Spinal cord (tissue), 10 donors: ENCODE data around the gene ANKRD11. TPM values are rescaled to one million over a fixed set of nuclear protein-coding genes. Genes with fewer than 3 reads are reported as not detected.

Experiments
- DNase-seq, 6 donors: peaks; one replicate each; pipeline versions ENCODE4 v3.0.0 to v3.0.0-alpha.2; 2013 to 2015; ENCODE audit warnings: low spot score in 6 of 6, low read depth in 4 of 6
- H3K27ac ChIP-seq: one replicate; pipeline ENCODE4 v1.5.1; 2013; ENCODE audit warnings: low read depth, low read length, control low read depth
- H3K27me3 ChIP-seq: one replicate; pipeline ENCODE4 v1.6.1; 2013; ENCODE audit warnings: low read length; ENCODE audit not compliant: control insufficient read depth, insufficient read depth
- H3K36me3 ChIP-seq: one replicate; pipeline ENCODE4 v1.6.1; 2013; ENCODE audit warnings: low read length; ENCODE audit not compliant: control insufficient read depth, insufficient read depth
- H3K4me1 ChIP-seq: one replicate; pipeline ENCODE4 v1.6.1; 2013; ENCODE audit warnings: low read length; ENCODE audit not compliant: control insufficient read depth, insufficient read depth
- H3K4me3 ChIP-seq: one replicate; pipeline ENCODE4 v1.5.1; 2013; ENCODE audit warnings: low read depth, low read length, control low read depth
- H3K9me3 ChIP-seq: one replicate; pipeline ENCODE4 v1.6.1; 2013; ENCODE audit warnings: low read length; ENCODE audit not compliant: control insufficient read depth, insufficient read depth
- WGBS: methylation state at CpG from one replicate; pipeline ENCODE4 v1.1.5; 2013; ENCODE audit warnings: missing lambda C conversion rate; ENCODE audit not compliant: insufficient coverage; 5-methylcytosine and 5-hydroxymethylcytosine counted together
- polyA plus RNA-seq, 2 donors: library from polyadenylated mRNA; unstranded; fragments of 120-200 nt; gene quantifications; one replicate each; pipeline ENCODE4 v1.2.1, GENCODE V29; 2013; ENCODE audit not compliant: insufficient read length in 2 of 2
- total RNA-seq, 2 donors: library from RNA; depleted of rRNA in 1 of 2; stranded (reverse); fragments of 120-200 nt in 1 of 2; fragments of >200 nt in 1 of 2; gene quantifications; one replicate each; pipeline versions ENCODE4 v1.2.3 to v1.2.4, GENCODE V29; 2013 to 2014
- donor health status: healthy.

The ANKRD11 gene
- total and polyA plus RNA-seq, 4 donors = 38.2 to 104 (median 73.5) TPM

DNA sequence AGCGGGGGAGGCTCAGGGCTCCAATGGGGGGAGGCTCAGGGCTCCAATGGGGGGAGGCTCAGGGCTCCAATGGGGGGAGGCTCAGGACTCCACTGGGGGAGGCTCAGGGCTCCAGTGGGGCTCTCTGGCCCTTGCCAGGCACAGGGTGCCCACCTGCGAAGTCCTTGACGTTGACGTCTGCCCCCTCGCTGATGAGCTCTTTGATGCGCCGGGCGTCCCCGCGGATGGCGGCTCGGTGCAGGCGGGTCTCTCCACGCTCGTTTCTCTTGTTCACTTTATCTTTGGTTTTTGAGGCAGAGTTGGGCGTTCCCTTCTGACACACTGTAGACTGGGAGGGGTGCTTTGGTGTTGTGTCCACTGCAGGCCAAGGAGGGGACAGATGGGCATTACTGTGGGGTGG lies 199.9 kb downstream of the ANKRD11 start:
- Histone ChIP-seq H3K4me1 (peaks cover 25% of the 10 kb centered on the region), H3K4me3 (no peak overlapping the region), H3K9me3 (no peaks in the 10 kb centered on the region), H3K27me3 (no peaks in the 10 kb centered on the region), H3K36me3 (peaks cover 83% of the 10 kb centered on the region), H3K27ac (no peak overlapping the region)
- no peak for DNase-seq
- WGBS = 83% methylated on average over 13 of the region's 16 CpGs

- WGBS = 71% methylated on average over 20 of the region's 25 CpGs
- H3K36me3 ChIP-seq = peaks cover 84% of the 10 kb centered on the region
- H3K27me3 ChIP-seq = no peaks in the 10 kb centered on the region
- peak in 3 of 6 donors; percentile 12 to 62 (median 43) for DNase-seq
- no peak overlapping the region for H3K4me3 ChIP-seq
- no peak overlapping the region for H3K27ac ChIP-seq
- peaks cover 19% of the 10 kb centered on the region for H3K4me1 ChIP-seq
- no peaks in the 10 kb centered on the region for H3K9me3 ChIP-seq
These were observed 200.6 kb downstream of the ANKRD11 start for GRCh38 chr16:89289428-89290395.

- Histone ChIP-seq H3K36me3 (peaks cover 79% of the 10 kb centered on the region), H3K27me3 (no peaks in the 10 kb centered on the region), H3K9me3 (no peaks in the 10 kb centered on the region), H3K4me3 (no peak overlapping the region), H3K4me1 (peaks cover 12% of the 10 kb centered on the region), H3K27ac (no peak overlapping the region)
- 91% methylated on average over 19 of the region's 19 CpGs for WGBS
- no peak for DNase-seq
These were observed 201.4 kb downstream of the ANKRD11 start for GRCh38 chr16:89288966-89289365.

DNA sequence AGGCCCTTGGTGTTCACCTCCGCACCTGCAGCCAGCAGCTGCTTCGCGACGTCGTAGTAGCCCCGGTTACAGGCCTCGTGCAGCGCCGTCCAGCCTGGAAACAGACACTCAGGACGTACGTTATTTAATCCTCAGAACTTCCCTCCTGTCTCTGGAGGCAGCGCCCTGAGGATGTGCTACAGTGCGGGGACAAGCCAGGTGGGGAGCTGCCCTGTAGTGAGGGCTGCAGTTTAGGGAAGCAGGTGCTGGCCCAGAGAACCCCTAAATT lies 201.8 kb downstream of the ANKRD11 start:
- 94% methylated on average over 9 of the region's 13 CpGs for WGBS
- peaks cover 7% of the 10 kb centered on the region for H3K4me1 ChIP-seq
- H3K4me3 ChIP-seq = no peak overlapping the region
- H3K9me3 ChIP-seq = no peaks in the 10 kb centered on the region
- no peak for DNase-seq
- H3K36me3 ChIP-seq = peaks cover 78% of the 10 kb centered on the region
- H3K27ac ChIP-seq = no peak overlapping the region
- no peaks in the 10 kb centered on the region for H3K27me3 ChIP-seq

- no peaks in the 10 kb centered on the region for H3K9me3 ChIP-seq
- 93% methylated on average over 30 of the region's 30 CpGs for WGBS
- H3K36me3 ChIP-seq = peaks cover 80% of the 10 kb centered on the region
- H3K4me3 ChIP-seq = no peak overlapping the region
- no peaks in the 10 kb centered on the region for H3K27me3 ChIP-seq
- DNase-seq = no peak
- H3K4me1 ChIP-seq = peaks cover 7% of the 10 kb centered on the region
- no peak overlapping the region for H3K27ac ChIP-seq
These were observed 202.4 kb downstream of the ANKRD11 start for GRCh38 chr16:89287777-89288576.

- WGBS = 95% methylated on average over 23 of the region's 25 CpGs
- Histone ChIP-seq H3K9me3 (no peaks in the 10 kb centered on the region), H3K4me3 (no peak overlapping the region), H3K36me3 (peaks cover 88% of the 10 kb centered on the region), H3K27me3 (no peaks in the 10 kb centered on the region), H3K27ac (no peak overlapping the region), H3K4me1 (peaks cover 7% of the 10 kb centered on the region)
- DNase-seq = no peak
These were observed 204.3 kb downstream of the ANKRD11 start for GRCh38 chr16:89286096-89286495.

DNA sequence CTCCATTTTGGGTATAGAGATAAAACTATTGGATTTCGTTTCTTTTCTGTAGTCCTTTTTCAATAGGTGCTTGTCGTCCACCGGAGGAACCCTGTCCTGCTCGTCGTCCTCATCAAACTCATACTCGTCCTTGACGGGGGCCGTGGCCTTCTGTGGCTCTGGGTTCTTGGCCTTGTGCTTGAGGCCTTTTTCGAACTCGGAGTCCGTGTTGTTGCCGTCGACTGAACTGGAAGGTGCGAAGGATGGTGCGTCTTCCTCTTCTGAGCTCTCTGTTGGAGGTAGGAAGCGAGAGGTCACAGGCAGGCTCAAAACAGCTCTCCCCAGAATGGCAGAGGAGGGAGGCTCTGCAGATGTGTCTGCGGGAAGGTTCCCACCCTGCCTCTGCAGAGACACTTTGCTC lies 205.0 kb downstream of the ANKRD11 start:
- H3K27me3 ChIP-seq = no peaks in the 10 kb centered on the region
- H3K36me3 ChIP-seq = peaks cover 88% of the 10 kb centered on the region
- DNase-seq = no peak
- no peak overlapping the region for H3K27ac ChIP-seq
- no peak overlapping the region for H3K4me3 ChIP-seq
- no peaks in the 10 kb centered on the region for H3K9me3 ChIP-seq
- peaks cover 7% of the 10 kb centered on the region for H3K4me1 ChIP-seq
- WGBS = 97% methylated on average over 16 of the region's 17 CpGs

DNA sequence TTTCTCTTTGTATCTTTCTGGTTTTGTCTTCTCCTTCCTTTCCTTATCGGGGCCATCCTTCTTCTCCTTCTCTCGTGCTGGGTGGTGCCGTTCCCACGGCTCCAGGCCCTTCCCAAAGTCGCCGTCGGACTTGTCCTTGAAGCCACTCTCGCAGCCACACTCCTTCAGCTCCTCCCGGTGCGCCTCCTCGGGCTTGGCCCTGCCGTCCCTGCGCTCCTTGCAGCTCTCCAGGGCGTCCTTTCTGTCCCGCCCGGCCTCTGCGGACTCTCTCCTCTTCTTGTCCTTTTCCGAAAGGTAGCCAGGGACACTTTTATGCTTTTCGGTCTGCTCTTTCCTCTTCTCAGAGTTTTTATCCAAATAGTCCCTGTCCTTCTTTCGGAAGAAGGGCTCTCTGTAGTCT lies 206.9 kb downstream of the ANKRD11 start:
- no peaks in the 10 kb centered on the region for H3K27me3 ChIP-seq
- H3K9me3 ChIP-seq = no peaks in the 10 kb centered on the region
- peaks cover 86% of the 10 kb centered on the region for H3K36me3 ChIP-seq
- no peak for DNase-seq
- H3K4me1 ChIP-seq = peaks cover 7% of the 10 kb centered on the region
- H3K4me3 ChIP-seq = no peak overlapping the region
- no peak overlapping the region for H3K27ac ChIP-seq
- WGBS = 91% methylated on average over 20 of the region's 20 CpGs

DNA sequence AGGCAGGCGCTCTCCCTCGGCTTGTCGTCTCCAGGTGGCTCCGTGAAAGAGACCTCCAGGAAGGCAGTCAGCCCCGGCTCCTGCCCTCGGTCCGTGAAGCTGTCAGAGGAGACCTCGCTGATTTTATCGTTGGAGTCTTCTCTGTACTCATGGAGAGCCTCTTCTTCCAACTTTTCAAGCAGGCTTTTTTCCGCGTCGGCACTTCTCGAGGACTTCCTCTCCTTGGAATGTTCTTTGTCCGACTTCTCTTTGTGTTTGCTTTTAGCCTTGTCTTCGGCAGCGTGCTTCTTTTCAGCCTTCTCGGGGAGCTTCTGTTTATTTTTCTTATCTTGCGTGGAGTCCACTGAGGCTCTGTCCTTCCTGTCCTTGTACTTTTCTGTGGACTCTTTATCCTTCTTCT lies 207.8 kb downstream of the ANKRD11 start:
- WGBS = 95% methylated on average over 18 of the region's 18 CpGs
- no peaks in the 10 kb centered on the region for H3K27me3 ChIP-seq
- no peak overlapping the region for H3K4me3 ChIP-seq
- H3K9me3 ChIP-seq = no peaks in the 10 kb centered on the region
- no peak for DNase-seq
- H3K4me1 ChIP-seq = peaks cover 10% of the 10 kb centered on the region
- H3K36me3 ChIP-seq = peaks cover 86% of the 10 kb centered on the region
- no peak overlapping the region for H3K27ac ChIP-seq
